Measurements from ENCODE around the gene H3-3A.

H3-3A gene

DNA sequence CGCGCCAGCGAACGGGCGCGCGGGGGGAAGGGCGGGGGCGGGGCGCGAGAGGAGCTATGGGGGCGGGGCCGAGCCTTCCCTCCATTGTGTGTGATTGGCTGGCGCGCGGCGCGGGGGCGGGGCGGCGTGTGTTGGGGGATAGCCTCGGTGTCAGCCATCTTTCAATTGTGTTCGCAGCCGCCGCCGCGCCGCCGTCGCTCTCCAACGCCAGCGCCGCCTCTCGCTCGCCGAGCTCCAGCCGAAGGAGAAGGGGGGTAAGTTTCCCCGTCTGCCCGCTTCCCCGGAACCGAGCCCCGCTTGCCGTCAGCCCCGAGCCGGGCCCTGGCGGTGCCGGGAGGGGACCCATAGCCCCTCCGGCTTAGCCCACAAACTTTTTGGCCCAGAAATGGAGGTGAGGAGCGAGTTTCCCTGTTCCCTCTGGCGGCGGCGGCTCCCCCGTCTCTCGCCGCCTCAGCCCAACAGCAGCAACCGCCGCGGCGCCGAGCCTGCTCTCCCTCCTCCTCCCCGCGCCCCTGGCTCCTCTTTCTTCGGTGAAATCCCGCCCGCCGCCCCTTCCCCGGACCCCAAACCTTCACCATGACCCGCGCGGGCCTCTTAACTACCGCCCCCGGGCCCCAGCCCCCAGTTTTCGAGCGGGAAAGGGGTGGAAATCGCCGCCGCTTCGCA is at the start of gene H3-3A:
Gene H3-3A (plus strand): TSS at position 159 of the 666 bp plus-strand sequence. CDS start 1,636 bp downstream, outside the sequence.
- FAIRE-seq: no peak
- peak; percentile 91 for DNase-seq (ENCODE audit: low spot score)

DNA sequence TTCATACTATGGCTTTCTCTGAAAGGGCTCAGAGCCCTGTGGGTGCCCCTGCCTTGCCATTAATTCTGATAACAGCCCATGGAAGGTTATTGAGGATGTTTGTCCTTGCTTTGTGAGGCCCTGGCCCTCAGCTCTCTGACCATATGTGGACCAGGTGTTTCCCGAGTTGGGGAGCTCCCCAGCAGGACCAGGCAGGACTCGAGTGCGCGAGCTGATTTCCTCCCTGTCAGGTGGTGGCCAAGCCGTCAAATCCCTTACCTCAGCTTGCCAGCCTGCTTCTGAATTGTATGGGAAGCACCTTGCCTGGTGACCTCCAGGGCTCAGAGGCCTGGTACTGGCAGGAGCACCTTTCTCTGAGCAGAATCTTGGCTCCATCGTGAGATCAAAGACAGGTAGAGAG is 45.4 kb upstream of the H3-3A start:
- DNase-seq (ENCODE audit: low spot score): no peak
- no peak for FAIRE-seq

DNA sequence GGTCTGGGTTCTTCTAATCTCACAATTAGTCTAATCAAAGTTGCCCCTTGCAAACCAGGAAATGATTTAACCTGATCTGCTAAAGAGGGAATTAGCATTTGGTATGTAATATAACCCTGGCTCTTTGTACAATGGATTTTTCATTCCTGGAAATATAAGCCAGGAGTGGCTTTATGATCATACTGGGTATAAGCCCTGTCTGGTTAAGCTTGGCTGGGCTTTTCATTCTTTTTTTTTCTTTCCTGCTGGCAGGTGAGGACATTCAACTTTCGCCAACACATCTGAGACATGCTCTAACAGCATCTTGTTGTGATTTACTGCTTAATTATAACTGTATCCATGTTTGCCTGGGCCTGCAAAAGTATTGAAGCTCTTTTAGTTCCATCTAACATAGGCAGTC is 42.9 kb upstream of the H3-3A start:
- DNase-seq (ENCODE audit: low spot score) (no peak), FAIRE-seq (no peak)

DNA sequence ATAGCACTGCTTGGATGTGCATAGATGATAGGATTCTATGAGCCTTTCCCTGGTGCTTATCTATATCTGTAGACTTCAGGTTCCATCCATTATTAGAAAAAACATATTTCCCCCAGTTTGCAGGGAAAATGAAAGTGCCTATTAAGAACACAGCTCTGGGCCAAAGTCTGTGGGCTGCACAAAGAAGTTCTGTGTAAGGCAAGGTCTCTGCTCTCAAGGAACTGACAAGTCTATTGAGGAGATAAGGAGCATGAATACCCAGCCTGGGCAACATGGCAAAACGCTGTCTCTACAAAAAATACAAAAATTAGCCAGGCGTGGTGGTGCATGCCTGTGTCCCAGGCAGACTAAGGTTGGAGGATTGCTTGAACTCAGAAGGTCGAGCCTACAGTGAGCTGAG is 41.1 kb upstream of the H3-3A start:
- FAIRE-seq: no peak
- no peak for DNase-seq (ENCODE audit: low spot score)

DNA sequence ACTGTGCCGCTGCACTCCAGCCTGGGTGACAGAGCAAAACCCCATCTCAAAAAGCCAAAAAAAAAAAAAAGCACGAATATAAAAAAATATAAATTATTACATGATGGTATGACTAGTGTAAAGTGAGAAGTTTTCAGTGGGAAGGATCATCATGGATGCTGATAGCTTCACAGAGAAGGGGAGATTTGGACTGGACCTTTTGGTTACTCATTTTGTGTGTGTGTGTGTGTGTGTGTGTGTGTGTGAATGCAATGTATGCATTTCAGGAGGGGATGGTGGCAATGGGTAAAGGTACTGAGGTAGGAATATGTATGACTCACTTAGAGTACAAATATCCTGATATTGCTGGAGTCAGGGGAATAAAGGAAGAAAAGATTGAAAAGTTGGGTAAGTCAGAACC is 40.7 kb upstream of the H3-3A start:
- FAIRE-seq (no peak), DNase-seq (ENCODE audit: low spot score) (no peak)

DNA sequence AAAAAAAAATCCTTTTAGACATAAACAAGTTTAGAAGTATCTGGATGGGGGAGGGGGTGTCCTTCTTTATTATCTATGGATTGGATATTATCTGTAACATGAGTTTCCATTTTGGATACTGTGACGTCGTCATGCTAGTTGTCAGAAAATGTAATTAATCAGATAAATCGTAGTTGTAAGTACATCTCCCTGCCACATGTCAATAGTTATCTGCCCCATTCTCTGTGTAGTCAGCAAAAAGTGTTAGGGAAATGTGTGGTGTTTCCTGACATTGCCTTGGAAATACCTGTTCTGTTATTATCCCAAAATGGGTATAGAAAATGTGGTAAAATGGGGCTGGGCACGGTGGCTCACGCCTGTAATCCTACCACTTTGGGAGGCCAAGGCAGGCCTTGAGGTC is 38.8 kb upstream of the H3-3A start:
- FAIRE-seq: no peak
- DNase-seq (ENCODE audit: low spot score): no peak

DNA sequence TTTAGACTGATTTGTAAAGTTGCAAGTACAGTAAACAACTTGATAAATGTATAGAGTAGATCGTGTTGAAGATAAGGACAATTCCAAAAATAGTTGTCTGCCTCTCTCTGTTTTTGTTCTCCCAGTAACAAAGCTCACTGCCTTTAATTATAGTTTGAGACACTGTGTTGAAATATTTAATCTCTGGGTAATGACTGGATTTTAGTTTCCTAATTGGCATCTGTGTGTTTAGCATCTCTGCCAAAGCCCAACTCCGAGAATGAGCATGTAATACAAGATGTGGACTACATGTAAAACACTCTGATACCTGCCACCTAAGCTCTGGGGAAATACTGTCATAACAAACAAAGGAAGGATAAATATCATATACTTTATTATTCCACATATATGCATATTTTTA is 35.7 kb upstream of the H3-3A start:
- FAIRE-seq (no peak), DNase-seq (ENCODE audit: low spot score) (no peak)

DNA sequence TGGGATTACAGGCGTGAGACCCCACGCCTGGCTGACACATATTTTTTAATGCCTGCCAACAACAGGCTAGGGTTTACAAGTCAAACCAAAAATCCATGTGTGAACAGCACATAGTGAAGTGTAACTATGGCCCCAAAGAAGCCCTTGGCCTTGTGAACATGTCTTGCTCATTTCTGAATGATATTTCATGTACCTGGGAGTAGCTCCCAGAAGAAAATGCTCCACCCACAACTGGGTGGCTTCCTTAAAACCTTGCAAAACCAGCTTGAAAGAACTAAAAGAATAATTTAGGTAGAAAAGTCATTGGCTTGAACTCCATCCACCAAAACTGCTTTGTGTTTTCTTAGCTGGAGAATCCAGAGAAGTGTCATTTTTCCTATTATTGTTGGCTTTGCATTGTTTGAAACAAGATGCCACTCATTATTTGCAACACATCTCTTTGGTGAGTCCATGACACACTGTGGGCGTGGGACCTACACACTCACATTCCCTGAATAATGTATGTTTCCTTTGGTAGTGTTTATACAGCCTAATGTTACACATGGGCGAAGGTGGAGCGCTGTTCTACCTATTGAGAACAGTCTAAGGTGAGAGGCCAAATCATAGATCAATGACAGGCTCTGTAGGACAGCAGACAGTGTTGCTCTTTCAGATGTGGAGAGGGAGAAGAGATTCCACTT is 34.8 kb upstream of the H3-3A start:
- DNase-seq (ENCODE audit: low spot score): no peak
- no peak for FAIRE-seq

DNA sequence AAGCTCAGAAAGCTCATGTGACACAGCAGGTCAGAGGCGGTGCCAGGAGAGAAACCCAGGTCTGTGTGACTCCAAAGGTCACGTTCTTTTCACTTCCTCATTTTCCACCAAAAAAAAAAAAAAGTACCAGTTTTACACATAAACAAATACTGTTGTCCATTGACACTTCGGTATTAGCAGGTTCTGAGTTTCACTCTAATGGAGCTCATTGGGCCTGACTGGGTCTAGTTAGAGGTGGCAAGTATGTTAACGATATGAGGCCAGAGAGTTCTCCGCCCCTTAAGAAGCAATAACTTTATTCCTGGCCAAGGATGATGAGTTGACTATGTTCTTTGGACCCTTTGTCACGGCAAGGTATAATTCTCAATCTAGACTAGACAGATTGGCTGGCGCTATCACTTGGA is 33.4 kb upstream of the H3-3A start:
- DNase-seq (ENCODE audit: low spot score): no peak
- no peak for FAIRE-seq

DNA sequence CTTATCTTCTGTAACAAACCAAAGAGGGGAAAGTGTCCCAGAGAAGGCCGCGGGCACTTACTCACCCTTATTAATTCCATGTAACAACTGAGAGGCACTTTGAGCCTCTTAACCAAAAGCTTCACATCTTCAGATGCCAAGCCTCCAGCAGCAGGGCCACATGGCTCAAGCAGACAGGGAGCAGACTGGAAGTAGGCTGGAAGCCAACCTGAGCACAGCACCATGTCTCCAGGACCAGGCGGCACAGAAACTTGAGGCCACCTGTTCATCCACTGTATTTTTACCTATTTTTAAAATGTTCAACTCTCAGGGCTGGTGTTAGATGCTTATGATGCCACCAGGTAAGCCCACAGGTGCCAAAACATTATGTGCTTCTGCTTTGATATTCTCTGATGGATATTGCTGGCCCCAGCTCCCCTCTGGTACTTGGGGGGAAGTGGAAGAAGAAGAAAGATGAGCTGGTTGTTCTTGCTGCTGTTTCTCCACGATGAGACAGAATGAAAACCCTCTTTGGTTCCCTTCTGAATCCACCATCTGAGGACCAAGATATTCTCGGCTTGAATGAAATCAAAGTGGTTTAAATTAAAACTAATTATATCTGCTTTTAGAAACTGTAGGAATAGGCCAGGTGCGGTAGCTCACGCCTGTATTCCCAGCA is 32.8 kb upstream of the H3-3A start:
- no peak for DNase-seq (ENCODE audit: low spot score)
- FAIRE-seq: no peak

DNA sequence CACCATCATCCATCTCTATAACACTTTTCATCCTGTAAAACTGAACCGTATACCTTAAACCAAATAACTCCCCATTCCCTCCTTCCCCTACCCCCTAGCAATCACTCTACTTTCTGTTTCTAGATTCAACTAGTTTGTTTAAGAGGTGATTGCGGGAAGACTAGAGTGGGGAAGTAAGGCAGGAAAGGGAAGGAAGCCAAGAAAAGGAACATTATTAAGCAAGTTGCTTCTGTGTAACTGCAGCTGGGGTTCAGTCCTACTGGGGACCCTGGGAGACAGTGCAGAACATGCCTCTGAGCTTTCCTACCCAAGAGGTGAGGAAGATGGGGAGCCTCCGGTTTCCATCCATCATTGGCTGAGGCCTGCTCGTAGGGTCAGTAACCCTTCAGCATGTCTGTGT is 28.9 kb upstream of the H3-3A start:
- no peak for FAIRE-seq
- DNase-seq (ENCODE audit: low spot score): no peak

DNA sequence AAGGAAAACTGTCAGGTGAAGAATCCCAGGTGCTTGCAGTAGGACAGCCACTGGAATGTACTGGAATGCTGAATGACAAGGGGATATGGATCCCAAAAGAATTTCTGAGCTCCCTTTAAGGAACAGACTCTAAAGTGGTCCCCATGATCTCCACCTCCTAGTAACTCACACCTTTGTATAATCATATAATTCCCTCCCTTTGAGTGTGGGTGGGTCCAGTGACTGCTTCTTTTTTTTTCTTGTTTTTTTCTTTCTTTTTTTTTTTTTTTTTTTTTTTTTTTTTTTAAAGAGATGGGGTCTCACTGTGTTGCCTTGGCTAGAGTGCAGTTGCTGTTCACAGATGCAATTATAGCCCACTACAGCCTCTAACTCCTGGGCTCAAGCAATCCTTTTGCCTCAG is 28.5 kb upstream of the H3-3A start:
- FAIRE-seq: no peak

DNA sequence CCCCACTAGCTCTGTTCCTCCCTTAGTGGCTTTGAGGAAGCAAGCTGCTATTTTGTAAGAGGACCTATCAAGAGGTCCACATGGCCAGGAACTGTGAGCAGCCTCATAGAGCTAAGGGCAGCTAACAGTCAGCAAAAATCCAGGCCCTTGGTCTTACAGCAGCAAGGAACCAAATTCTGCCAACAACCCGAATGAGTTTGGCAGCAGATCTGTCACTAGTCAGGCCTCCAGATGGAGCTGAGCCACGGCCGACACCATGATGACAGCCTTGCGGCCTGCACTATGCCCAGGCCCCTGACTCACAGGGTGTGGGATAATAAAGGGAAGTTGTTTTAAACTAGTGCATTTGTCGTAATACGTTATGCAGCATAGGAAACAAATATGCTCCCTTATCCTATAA is 28.0 kb upstream of the H3-3A start:
- no peak for FAIRE-seq
- DNase-seq (ENCODE audit: low spot score): no peak

More for the DNA sequence above, 28.5 kb upstream of the H3-3A start:
- no peak for DNase-seq (ENCODE audit: low spot score)

DNA sequence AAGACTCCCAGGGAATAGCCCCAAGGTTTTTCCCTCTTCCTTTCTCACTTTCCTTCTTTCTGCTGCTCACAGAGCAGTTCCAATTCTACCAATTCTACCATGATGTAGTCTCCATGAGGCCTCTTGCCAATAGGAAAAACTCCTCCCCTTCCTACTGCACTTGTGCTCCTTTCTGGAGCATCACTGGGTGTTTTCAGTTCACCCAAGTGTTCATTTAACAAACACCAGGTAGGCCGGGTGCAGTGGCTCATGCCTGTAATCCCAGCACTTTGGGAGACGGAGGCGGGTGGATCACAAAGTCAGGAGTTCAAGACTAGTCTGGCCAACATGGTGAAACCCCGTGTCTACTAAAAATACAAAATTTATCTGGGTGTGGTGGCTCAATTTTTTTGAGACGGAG is 26.6 kb upstream of the H3-3A start:
- FAIRE-seq (no peak), DNase-seq (ENCODE audit: low spot score) (no peak)

DNA sequence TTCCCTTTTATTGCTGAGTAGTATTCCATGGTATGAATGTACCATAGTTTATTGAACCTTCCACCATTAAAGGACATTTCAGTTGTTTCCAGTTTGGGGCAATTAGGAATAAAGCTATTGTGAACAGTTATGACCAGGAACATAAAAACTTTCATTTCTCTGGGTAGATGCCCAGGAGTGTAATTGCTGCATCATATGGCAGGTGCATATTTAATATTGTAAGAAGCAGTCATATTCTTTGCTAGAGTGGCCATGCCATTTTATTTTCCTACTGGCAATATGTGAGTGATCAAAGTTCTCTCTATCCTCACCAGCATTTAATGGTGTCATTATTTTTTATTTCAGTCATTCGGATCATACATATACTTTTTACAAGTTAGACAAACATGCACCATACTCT is 23.9 kb upstream of the H3-3A start:
- no peak for DNase-seq (ENCODE audit: low spot score)
- FAIRE-seq: no peak

DNA sequence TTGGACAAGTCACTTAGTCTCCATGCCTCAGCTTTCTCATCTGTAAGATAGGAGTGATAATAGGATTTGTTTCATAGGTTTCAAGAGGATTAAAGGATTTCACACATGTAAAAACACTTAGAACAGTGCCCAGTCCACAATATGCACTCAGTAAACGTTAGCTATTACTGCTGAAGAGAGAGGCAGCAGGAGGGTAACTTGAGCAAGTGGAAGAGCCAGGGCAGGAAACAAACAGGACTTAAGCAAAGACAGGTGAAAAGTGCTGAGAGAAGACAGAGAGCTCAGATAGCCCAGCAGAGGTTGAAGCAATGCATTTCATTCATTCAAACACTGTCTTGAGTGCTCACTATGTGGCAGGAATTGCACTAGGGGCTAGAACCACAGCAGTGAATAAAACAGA is 21.1 kb upstream of the H3-3A start:
- no peak for FAIRE-seq
- no peak for DNase-seq (ENCODE audit: low spot score)

DNA sequence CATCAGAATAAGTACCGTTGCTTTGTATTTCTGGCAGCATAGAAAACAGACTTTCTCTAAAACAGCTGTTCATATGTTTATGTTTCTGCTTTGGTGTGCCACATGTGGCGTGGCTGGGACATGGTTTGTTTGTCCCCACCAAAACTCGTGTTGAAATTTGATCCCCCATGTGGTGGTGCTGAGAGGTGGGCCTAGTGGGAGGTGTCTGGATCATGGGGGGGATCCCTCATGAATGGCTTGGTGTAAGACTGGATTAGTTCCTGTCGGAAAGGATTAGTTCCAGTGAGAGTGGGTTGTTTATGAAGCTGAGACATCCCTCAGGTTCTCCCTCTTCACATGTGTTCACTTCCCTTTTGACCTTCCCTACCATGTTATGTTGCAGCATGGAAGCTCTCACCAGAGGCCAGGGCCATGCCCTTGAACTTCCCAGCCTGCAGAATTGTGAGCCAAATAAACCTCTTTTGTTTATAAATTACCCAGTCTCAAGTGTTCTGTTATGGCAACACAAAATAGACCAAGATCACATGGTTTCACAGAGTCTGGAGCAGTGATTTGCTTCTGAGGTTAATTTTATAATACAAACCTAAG is 17.9 kb upstream of the H3-3A start:
- FAIRE-seq: no peak
- DNase-seq (ENCODE audit: low spot score): no peak

DNA sequence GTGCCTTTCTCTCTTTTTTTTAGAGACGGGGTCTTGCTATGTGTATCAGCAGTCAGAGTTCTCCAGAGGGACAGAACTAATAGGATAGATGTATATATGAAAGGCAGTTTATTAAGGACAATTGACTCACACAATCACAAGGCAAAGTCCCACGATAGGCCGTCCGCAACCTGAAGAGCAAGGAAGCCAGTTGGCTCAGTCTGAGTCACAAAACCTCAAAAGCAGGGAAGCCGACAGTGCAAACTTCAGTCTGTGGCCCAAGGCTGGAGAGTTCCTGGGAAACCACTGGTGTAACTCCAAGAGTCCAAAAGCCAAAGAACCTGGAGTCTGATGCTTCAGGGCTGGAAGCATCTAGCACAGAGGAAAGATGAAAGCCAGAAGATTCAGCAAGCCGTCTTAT is 16.3 kb upstream of the H3-3A start:
- DNase-seq (ENCODE audit: low spot score) (peak; percentile 72), FAIRE-seq (peak; percentile 94)

DNA sequence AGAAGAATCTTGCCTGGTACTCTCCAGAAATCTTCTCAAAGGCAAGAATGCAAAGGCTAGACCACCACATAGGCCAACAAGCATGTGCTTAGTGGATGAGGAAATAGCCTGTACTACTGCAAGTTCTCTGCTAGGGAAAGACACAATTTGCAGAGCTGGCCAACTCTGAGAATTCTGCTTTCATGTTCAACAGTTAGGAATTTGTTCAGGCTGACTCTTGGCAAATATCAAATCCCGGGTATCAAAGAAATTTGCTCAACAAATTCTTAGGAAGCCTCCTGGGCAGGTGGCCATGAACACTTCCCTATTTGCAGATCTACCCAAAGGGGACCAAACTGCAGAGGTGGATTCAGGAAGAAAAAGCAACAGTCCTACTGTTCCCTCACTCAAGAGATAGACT is 15.0 kb upstream of the H3-3A start:
- FAIRE-seq: no peak
- no peak for DNase-seq (ENCODE audit: low spot score)

DNA sequence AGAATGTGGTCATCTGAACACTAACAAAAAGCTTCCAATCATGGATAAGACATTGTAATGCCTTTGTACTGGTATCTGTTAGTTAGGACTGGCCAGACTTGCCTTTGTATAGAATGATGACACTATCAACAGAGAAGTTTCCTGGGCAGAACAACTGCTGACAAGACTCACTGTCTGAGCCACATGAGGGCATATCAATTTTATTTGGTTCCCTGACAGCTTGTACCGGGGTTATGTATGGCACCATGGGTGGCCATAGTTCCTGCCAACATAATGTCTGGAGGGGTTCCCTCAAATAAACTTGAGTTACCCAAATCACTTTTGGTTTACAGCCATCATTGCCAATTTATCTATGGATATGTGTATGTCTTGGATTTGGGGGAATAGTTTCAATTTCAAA is 13.6 kb upstream of the H3-3A start:
- no peak for DNase-seq (ENCODE audit: low spot score)
- no peak for FAIRE-seq

DNA sequence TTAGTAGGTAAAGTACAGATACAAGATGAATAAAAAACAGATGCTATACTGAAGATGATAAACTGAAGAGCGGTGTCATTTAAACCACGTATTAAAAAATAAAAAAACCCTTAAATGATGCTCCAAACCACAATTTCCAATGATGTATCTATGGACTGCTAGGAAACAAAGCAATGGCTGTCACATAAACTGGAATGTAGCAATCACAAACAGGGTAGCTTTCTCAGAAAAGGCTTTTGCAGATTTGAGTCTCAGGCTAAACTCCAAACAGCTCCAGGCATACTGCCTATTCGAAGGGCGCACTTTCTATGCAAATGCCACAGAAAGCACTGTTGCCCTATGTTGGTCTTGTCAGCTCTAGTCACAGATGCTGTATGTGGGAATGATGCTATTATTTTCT is 12.4 kb upstream of the H3-3A start:
- FAIRE-seq (no peak), DNase-seq (ENCODE audit: low spot score) (no peak)

DNA sequence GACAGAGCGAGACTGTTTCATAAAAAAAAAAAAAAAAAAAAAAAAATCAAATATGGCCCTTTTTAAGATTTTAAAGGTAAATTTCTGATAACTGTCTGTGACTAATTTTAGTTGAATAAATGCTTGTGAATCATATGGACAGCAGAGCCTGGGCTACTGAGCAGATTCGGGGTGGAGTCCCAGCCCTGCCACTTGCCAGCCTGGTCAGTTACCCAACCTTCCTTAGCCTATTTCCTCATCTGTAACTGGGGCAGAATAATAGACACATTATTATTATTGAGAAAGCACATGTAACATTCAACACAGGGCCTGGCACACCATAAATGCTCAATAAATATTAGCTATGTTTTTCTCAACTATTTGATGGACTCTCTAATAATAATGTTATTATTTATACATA is 11.2 kb upstream of the H3-3A start:
- FAIRE-seq: no peak
- no peak for DNase-seq (ENCODE audit: low spot score)

DNA sequence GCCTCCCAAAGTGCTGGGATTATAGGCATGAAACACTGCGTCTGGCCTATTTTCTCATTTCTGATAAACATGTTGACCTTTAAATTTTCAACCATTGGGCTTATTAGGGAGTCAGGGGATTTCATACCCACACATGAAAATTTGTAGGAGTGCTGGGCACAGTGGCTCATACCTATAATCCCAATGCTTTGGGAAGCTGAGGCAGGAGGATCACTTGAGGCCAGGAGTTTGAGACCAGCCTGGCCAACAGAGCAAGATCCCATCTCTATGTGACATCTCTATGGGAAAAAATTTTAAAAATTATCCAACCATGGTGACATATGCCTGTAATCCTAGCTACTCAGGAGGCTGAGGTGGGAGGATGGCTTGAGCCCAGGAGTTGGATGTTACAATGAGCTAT is 10.5 kb upstream of the H3-3A start:
- DNase-seq (ENCODE audit: low spot score) (no peak), FAIRE-seq (no peak)
